Measurements from ENCODE around the gene CENPA. TPM values are rescaled to one million over a fixed set of nuclear protein-coding genes. Genes with fewer than 3 reads are reported as not detected.

The CENPA gene
- total RNA-seq, 2 donors from 2014 or later, result not detected

- ATAC-seq (no peak), DNase-seq (no peak)
- Histone ChIP-seq H3K27me3 (no peaks in the 10 kb centered on the region), H3K9me3 (no peaks in the 10 kb centered on the region), H3K4me3 (no peak overlapping the region), H3K36me3 (replicated peaks in 1 of 2; ENCODE audit: insufficient read depth in 1 of 2, low read depth in 2 of 2) (no peaks in the 10 kb centered on the region), H3K27ac (no peak overlapping the region), H3K4me1 (no peaks in the 10 kb centered on the region)
- no peak for TF ChIP-seq POLR2A (IDR thresholded peaks at IDR 0.05)
- no peak for TF ChIP-seq CTCF (IDR thresholded peaks at IDR 0.05)
- intact Hi-C loops (cut with DNase I), result no loop called here
- 63 to 70% methylated on average over 7 of the region's 7 CpGs for WGBS, 2 donors
Measured at GRCh38 chr2:26820932-26821331, 35.1 kb downstream of the CENPA start.

- DNase-seq, result no peak
- H3K27me3 ChIP-seq, result no peaks in the 10 kb centered on the region
- no peak overlapping the region for H3K4me3 ChIP-seq
- H3K27ac ChIP-seq, result no peak overlapping the region
- no peak for ATAC-seq
- TF ChIP-seq POLR2A (IDR thresholded peaks at IDR 0.05), result no peak
- TF ChIP-seq CTCF (IDR thresholded peaks at IDR 0.05), result no peak
- whole genome bisulfite sequencing, 2 donors, result 87 to 88% methylated on average over 6 of the region's 6 CpGs
- intact Hi-C loops (cut with DNase I), result no loop called here
- no peaks in the 10 kb centered on the region for H3K9me3 ChIP-seq
- H3K36me3 ChIP-seq (replicated peaks in 1 of 2; ENCODE audit: insufficient read depth in 1 of 2, low read depth in 2 of 2), result no peaks in the 10 kb centered on the region
- H3K4me1 ChIP-seq, result no peaks in the 10 kb centered on the region
Measured at GRCh38 chr2:26822877-26823276, 37.0 kb downstream of the CENPA start.

GRCh38 chr2:26838121-26838906 lies 52.5 kb downstream of the CENPA start:
- ATAC-seq (no peak), DNase-seq (no peak)
- Histone ChIP-seq H3K4me1 (no peaks in the 10 kb centered on the region), H3K27ac (no peak overlapping the region), H3K9me3 (no peaks in the 10 kb centered on the region), H3K36me3 (replicated peaks in 1 of 2; ENCODE audit: insufficient read depth in 1 of 2, low read depth in 2 of 2) (no peaks in the 10 kb centered on the region), H3K4me3 (no peak overlapping the region), H3K27me3 (peaks cover 0 to 2% of the 10 kb centered on the region in 2 donors)
- TF ChIP-seq CTCF (IDR thresholded peaks at IDR 0.05) (no peak), POLR2A (IDR thresholded peaks at IDR 0.05) (no peak)
- intact Hi-C loops (cut with DNase I), result no loop called here
- WGBS, 2 donors, result 44 to 63% methylated on average over 6 of the region's 6 CpGs

GRCh38 chr2:26840937-26841610 lies 55.2 kb downstream of the CENPA start:
- intact Hi-C loops (cut with DNase I), result no loop called here
- H3K9me3 ChIP-seq, result no peaks in the 10 kb centered on the region
- no peak overlapping the region for H3K27ac ChIP-seq
- ATAC-seq (no peak), DNase-seq (no peak)
- H3K36me3 ChIP-seq (replicated peaks in 1 of 2; ENCODE audit: insufficient read depth in 1 of 2, low read depth in 2 of 2), result no peaks in the 10 kb centered on the region
- no peak overlapping the region for H3K4me3 ChIP-seq
- H3K4me1 ChIP-seq, result no peaks in the 10 kb centered on the region
- WGBS, 2 donors, result 61 to 67% methylated on average over 4 of the region's 4 CpGs
- TF ChIP-seq CTCF (IDR thresholded peaks at IDR 0.05), result no peak
- TF ChIP-seq POLR2A (IDR thresholded peaks at IDR 0.05), result no peak
- H3K27me3 ChIP-seq, result peaks cover 0 to 2% of the 10 kb centered on the region in 2 donors

Data from body of pancreas (tissue), 4 donors.